ENCODE results near the gene SFXN5. TPM values are rescaled to one million over a fixed set of nuclear protein-coding genes. Genes with fewer than 3 reads are reported as not detected.

SFXN5 gene
- total RNA-seq, 2 donors from 2014 or later, result 7.6 to 10.3 TPM

GRCh38 chr2:73032702-73033097 lies 38.8 kb downstream of the SFXN5 start:
- Mint-ChIP-seq H3K9me3 (no peaks in the 10 kb centered on the region), H3K27me3 (no peaks in the 10 kb centered on the region), H3K27ac (no peak overlapping the region), H3K4me3 (no peak overlapping the region), H3K36me3 (ENCODE audit: low read depth) (no peaks in the 10 kb centered on the region), H3K4me1 (no peaks in the 10 kb centered on the region)
- no peak for ATAC-seq (replicated peaks)

- no peaks in the 10 kb centered on the region for H3K27me3 Mint-ChIP-seq
- ATAC-seq (replicated peaks), result no peak
- no peaks in the 10 kb centered on the region for H3K36me3 Mint-ChIP-seq (ENCODE audit: low read depth)
- H3K4me3 Mint-ChIP-seq, result no peak overlapping the region
- no peaks in the 10 kb centered on the region for H3K4me1 Mint-ChIP-seq
- no peak overlapping the region for H3K27ac Mint-ChIP-seq
- H3K9me3 Mint-ChIP-seq, result no peaks in the 10 kb centered on the region
These were observed 39.5 kb downstream of the SFXN5 start for GRCh38 chr2:73031725-73032701.

- H3K4me1 Mint-ChIP-seq, result no peaks in the 10 kb centered on the region
- H3K4me3 Mint-ChIP-seq, result no peak overlapping the region
- ATAC-seq (replicated peaks), result no peak
- H3K27me3 Mint-ChIP-seq, result no peaks in the 10 kb centered on the region
- H3K36me3 Mint-ChIP-seq (ENCODE audit: low read depth), result no peaks in the 10 kb centered on the region
- H3K27ac Mint-ChIP-seq, result no peak overlapping the region
- no peaks in the 10 kb centered on the region for H3K9me3 Mint-ChIP-seq
These were observed 40.3 kb downstream of the SFXN5 start for GRCh38 chr2:73031095-73031678.

- Mint-ChIP-seq H3K27ac (no peak overlapping the region), H3K9me3 (no peaks in the 10 kb centered on the region), H3K4me3 (no peak overlapping the region), H3K27me3 (no peaks in the 10 kb centered on the region), H3K36me3 (ENCODE audit: low read depth) (no peaks in the 10 kb centered on the region), H3K4me1 (no peaks in the 10 kb centered on the region)
- no peak for ATAC-seq (replicated peaks)
These were observed 42.7 kb downstream of the SFXN5 start for GRCh38 chr2:73028841-73029240.

GRCh38 chr2:73027340-73027739 lies 44.2 kb downstream of the SFXN5 start:
- ATAC-seq (replicated peaks), result no peak
- no peak overlapping the region for H3K4me3 Mint-ChIP-seq
- H3K9me3 Mint-ChIP-seq, result no peaks in the 10 kb centered on the region
- H3K36me3 Mint-ChIP-seq (ENCODE audit: low read depth), result no peaks in the 10 kb centered on the region
- H3K4me1 Mint-ChIP-seq, result no peaks in the 10 kb centered on the region
- no peaks in the 10 kb centered on the region for H3K27me3 Mint-ChIP-seq
- H3K27ac Mint-ChIP-seq, result no peak overlapping the region

- Mint-ChIP-seq H3K36me3 (ENCODE audit: low read depth) (no peaks in the 10 kb centered on the region), H3K4me1 (no peaks in the 10 kb centered on the region), H3K9me3 (no peaks in the 10 kb centered on the region), H3K27ac (no peak overlapping the region), H3K27me3 (no peaks in the 10 kb centered on the region), H3K4me3 (no peak overlapping the region)
- ATAC-seq (replicated peaks), result no peak
These were observed 48.0 kb downstream of the SFXN5 start for GRCh38 chr2:73023497-73023896.

- H3K27ac Mint-ChIP-seq, result no peak overlapping the region
- H3K27me3 Mint-ChIP-seq, result no peaks in the 10 kb centered on the region
- no peak overlapping the region for H3K4me3 Mint-ChIP-seq
- ATAC-seq (replicated peaks), result no peak
- no peaks in the 10 kb centered on the region for H3K4me1 Mint-ChIP-seq
- no peaks in the 10 kb centered on the region for H3K36me3 Mint-ChIP-seq (ENCODE audit: low read depth)
- no peaks in the 10 kb centered on the region for H3K9me3 Mint-ChIP-seq
These were observed 49.4 kb downstream of the SFXN5 start for GRCh38 chr2:73022024-73022568.

GRCh38 chr2:73021371-73022010 lies 50.0 kb downstream of the SFXN5 start:
- H3K9me3 Mint-ChIP-seq, result no peaks in the 10 kb centered on the region

GRCh38 chr2:73020657-73021370 lies 50.7 kb downstream of the SFXN5 start:
- Mint-ChIP-seq H3K27ac (peak overlapping the region; percentile 30), H3K4me1 (no peaks in the 10 kb centered on the region), H3K4me3 (no peak overlapping the region), H3K36me3 (ENCODE audit: low read depth) (no peaks in the 10 kb centered on the region), H3K9me3 (no peaks in the 10 kb centered on the region), H3K27me3 (no peaks in the 10 kb centered on the region)
- no peak for ATAC-seq (replicated peaks)

More at GRCh38 chr2:73021371-73022010, 50.0 kb downstream of the SFXN5 start:
- Mint-ChIP-seq H3K36me3 (ENCODE audit: low read depth) (no peaks in the 10 kb centered on the region), H3K27me3 (no peaks in the 10 kb centered on the region), H3K27ac (no peak overlapping the region), H3K4me1 (no peaks in the 10 kb centered on the region), H3K4me3 (no peak overlapping the region)
- ATAC-seq (replicated peaks), result no peak

- no peak overlapping the region for H3K4me3 Mint-ChIP-seq
- H3K4me1 Mint-ChIP-seq, result no peaks in the 10 kb centered on the region
- H3K9me3 Mint-ChIP-seq, result no peaks in the 10 kb centered on the region
- peak overlapping the region; percentile 30 for H3K27ac Mint-ChIP-seq
- H3K36me3 Mint-ChIP-seq (ENCODE audit: low read depth), result no peaks in the 10 kb centered on the region
- no peaks in the 10 kb centered on the region for H3K27me3 Mint-ChIP-seq
- ATAC-seq (replicated peaks), result no peak
These were observed 51.2 kb downstream of the SFXN5 start for GRCh38 chr2:73020306-73020656.

- H3K9me3 Mint-ChIP-seq, result no peaks in the 10 kb centered on the region
- H3K27me3 Mint-ChIP-seq, result no peaks in the 10 kb centered on the region
- no peak overlapping the region for H3K4me3 Mint-ChIP-seq
- no peak for ATAC-seq (replicated peaks)
- no peak overlapping the region for H3K27ac Mint-ChIP-seq
- H3K36me3 Mint-ChIP-seq (ENCODE audit: low read depth), result no peaks in the 10 kb centered on the region
- no peaks in the 10 kb centered on the region for H3K4me1 Mint-ChIP-seq
These were observed 53.2 kb downstream of the SFXN5 start for GRCh38 chr2:73018188-73018825.

- no peak for ATAC-seq (replicated peaks)
- H3K4me3 Mint-ChIP-seq, result no peak overlapping the region
- no peaks in the 10 kb centered on the region for H3K27me3 Mint-ChIP-seq
- H3K9me3 Mint-ChIP-seq, result no peaks in the 10 kb centered on the region
- no peaks in the 10 kb centered on the region for H3K36me3 Mint-ChIP-seq (ENCODE audit: low read depth)
- H3K27ac Mint-ChIP-seq, result no peak overlapping the region
- no peaks in the 10 kb centered on the region for H3K4me1 Mint-ChIP-seq
These were observed 57.6 kb downstream of the SFXN5 start for GRCh38 chr2:73013936-73014335.

- H3K27me3 Mint-ChIP-seq, result no peaks in the 10 kb centered on the region
- H3K9me3 Mint-ChIP-seq, result no peaks in the 10 kb centered on the region
- no peaks in the 10 kb centered on the region for H3K4me1 Mint-ChIP-seq
- H3K27ac Mint-ChIP-seq, result no peak overlapping the region
- no peak overlapping the region for H3K4me3 Mint-ChIP-seq
- no peak for ATAC-seq (replicated peaks)
- H3K36me3 Mint-ChIP-seq (ENCODE audit: low read depth), result no peaks in the 10 kb centered on the region
These were observed 62.2 kb downstream of the SFXN5 start for GRCh38 chr2:73009177-73009839.
